ENCODE results near the gene SPAG4.

DNA sequence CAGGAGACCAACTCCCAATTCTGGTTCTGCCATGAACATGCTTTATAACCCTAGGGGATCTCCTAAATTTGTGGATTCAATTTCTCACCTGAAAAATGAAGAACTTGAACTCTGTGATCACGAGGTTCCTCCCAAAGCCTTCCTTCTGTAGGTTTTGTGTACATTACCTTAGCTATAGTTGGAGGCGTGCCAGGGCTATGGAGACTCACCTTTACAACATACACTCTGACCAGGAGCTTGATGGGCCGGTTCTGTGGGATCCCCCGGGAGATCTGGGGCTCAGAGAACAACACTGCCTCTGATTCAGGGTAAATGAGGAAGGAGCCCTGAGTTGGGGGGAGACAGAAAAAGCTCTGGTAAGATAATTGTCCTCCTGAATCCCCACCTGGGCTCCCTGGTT is 39.7 kb upstream of the SPAG4 start:
- TF ChIP-seq, protein P1, sequence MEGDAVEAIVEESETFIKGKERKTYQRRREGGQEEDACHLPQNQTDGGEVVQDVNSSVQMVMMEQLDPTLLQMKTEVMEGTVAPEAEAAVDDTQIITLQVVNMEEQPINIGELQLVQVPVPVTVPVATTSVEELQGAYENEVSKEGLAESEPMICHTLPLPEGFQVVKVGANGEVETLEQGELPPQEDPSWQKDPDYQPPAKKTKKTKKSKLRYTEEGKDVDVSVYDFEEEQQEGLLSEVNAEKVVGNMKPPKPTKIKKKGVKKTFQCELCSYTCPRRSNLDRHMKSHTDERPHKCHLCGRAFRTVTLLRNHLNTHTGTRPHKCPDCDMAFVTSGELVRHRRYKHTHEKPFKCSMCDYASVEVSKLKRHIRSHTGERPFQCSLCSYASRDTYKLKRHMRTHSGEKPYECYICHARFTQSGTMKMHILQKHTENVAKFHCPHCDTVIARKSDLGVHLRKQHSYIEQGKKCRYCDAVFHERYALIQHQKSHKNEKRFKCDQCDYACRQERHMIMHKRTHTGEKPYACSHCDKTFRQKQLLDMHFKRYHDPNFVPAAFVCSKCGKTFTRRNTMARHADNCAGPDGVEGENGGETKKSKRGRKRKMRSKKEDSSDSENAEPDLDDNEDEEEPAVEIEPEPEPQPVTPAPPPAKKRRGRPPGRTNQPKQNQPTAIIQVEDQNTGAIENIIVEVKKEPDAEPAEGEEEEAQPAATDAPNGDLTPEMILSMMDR (IDR thresholded peaks at IDR 0.05): no peak
- TF ChIP-seq POLR2A (IDR thresholded peaks at IDR 0.05) (no peak), POLR2AphosphoS5 (IDR thresholded peaks at IDR 0.05) (peak in 1 of 3 donors; percentile 38)
